ENCODE results near the gene CSPG4.
"Not testable (repeated sequence)": the region's sequence is repeated elsewhere in the genome, so short reads cannot be mapped to it uniquely, and the experiment has no call there.

Gene CSPG4

DNA sequence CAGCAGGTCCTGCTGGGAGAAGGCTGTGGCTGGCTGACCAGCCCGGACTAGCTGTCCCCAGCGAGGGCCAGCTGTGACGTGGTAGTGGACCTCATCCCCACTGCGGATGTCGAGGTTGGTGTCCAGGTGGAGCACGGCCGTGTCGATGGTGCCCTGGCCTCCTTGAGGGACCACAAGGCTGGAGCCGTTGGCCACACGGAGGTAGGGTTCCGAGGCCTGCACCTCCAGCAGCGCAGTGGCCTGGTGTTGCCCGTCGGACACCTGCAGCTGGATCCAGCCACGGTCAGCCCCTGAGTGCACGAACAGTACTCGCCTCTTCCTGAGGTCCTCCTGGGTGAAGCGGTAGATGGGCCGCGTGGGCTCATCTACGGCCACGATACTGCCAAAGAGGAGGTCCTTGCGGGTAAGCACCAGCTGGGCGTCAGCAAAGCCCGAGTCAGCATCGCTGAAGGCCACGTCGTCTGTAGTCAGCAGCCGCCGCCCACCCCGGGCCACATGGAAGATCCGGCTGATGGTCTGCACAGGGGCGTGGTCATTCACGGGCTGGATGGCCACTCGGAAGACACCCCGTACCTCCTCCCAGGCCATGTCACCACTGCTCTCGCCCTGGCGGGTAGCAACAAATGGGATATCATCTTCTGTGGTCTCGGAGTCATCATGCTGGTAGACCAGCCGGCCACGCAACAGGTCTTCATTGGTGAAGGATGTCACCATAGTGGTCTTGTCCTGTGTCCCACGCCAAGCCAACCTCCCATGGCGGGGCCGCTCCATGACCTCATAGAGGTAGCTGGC is 25.0 kb downstream of the CSPG4 start:
- DNase-seq: no peak

DNA sequence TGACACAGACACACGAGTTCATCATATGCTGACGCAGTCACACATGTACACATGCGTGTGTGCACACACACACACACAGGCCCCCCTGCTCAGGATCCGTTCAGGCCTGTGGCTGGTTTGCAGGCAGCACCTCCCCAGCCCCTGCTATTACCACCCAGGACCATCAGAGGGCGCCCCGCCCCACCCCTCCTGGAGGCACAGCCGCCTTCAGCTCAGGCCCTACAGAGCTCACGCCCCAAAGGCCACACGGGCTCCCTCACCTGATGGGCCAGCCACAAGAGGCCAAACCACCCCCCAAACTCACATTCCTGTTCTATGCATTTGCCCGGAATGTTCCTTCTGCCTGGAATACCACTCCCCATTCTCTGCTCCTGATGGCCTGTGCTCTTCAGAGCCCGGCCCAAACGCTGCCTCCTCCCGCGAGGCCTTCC is 26.4 kb downstream of the CSPG4 start:
- peak; percentile 37 to 59 (median 52) for DNase-seq

DNA sequence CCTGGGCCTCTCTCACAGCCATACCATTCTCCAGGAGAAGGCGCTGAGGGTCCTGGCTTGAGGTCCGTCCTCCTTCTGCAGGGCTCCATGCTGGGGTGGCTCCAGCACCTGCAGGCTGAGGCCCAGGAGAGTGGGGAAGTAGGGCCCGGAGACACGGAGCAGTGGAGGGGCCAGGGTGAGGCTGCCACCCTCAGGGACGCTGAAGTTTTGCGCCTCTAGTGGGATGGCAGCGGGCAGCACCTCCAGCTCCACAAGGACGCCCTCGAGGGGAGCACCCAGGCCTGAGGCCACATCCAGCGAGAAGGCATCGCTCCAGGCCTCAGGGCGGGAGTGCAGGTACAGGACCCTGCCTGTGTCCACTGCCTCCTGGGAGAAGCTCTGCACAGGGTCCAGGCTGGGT is 27.5 kb downstream of the CSPG4 start:
- DNase-seq: no peak

DNA sequence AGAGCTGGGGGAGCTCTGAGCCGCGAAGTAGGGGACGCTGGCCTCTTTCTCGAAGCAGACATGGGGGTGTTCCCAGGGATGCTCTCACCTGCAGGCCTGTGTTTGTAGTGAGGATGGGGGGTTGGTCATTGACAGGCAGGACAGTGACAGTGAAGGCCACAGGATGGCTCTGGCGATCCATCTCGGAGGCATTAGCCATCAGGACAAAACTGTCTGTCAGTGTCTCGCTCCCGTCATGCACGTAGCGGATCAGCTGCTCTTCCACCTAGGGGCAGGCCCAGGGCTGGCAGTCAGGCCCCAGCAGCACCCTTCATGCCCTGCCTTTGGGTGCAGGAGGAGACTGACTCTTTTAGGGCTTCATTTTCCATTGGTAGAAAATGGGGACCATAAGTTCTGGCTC is 28.0 kb downstream of the CSPG4 start:
- DNase-seq: no peak

DNA sequence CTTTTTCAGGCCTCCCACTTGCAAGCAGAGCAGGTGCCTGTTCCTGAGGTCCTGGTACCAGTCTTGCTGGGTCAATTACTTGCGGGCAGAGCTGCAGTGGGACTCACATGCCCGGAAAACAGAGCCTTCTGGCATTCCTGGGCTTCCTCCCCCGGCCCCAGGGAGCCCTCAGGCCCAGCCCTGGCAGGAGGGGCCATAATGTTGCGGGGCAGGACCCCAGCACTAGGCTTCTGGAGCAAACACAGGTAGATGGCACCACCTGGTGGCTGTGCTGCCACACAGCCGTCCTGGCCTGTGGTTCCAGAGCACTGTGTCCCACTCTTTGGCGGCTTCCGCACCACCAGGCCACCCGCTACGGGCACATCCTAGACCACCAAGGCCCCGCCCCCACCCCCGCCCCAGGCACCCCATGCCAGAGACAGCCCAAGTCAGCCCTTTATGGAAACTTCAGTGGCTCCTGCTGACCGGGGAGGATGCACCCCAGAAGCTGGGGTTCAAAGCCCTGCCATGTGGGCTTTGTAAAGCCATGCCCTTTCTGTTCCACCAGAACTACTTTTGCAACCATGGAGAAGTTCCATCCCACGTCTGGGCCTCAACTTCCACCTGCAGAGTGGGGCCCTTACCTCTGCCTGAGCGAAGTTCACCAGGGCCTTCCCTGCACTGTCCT is 28.9 kb downstream of the CSPG4 start:
- peak; percentile 33 to 45 (median 41) for DNase-seq

DNA sequence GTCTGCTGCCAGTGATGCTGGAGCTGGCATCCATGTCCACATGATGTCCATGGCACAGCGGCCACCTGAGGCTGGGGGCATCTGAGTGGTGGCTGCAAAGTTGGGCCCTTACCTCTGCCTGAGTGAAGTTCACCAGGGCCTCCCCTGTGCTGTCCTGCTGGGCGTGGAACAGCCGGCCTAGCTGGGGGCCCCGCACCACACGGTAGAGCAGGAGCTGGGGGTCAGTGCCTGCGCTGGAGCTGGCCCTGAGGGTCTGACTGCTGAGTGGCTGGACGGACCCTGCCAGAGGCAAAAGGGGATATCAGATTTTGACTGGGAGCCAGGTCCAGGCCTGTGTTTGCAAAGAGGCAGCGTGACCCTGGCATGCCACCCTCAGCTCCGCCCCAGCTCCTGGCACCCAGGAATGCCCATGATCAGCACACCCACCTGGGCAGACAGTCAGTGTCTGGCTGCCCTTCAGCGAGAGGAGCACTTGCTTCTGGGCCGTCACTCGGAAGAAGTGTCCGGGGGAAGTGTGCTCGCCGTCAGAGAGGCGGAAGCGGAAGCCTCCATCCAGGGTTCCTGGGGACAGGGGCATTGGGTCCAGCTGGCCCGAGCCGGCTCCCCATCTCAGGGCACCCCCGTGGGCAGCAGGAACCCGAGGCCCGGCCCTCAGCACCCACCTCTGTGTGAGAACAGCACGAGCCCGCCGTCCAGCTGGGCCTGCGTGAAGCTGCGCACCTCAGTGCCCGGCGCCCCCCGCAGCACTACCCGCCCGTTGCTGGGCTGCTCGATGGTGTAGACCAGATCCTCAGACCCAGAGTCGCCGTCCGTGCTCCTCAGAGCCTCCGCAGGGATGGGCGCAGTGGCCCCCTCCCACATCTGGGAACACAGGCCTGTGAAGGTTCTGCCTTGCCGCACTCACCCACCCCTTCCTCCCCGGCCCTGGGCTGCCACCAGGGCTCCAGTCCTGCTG is 30.2 kb downstream of the CSPG4 start:
- no peak for DNase-seq

DNA sequence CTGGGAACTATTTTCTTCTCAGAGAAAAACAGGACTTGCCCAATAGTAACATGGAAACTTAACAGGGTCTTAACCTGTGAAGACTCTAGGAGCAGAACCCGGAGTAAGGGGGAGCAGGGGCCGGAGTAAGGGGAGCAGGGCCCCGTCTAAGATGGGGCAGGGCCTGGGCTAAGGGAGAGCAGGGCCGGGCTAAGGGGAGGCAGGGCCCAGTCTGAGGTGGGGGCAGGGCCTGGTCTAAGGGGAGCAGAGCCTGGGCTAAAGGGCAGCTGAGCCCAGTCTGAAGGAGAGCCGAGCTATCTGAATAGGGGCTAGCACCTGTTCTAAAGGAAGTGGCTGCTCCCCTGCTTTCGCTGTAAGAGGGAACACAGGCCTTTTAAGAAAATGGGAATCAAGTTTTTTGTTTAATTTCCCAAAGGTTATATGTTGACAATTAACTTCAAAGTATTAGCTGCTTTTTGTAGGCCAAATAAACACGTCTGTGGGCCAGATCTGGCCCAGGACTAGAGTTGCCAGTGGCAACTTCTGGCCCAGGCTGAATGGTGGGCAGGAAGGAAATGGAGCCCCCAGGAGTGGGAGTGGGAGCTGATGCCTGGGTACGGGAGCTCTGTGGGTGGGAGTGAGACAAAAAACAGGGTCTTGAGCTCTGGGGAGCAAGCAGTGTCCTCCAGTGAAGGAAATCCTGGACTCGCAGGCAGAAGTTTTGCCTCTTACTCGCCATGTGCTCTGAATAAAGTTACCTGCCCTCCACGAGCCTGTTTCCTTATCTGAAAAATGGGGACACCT is 32.5 kb downstream of the CSPG4 start:
- DNase-seq: no peak

DNA sequence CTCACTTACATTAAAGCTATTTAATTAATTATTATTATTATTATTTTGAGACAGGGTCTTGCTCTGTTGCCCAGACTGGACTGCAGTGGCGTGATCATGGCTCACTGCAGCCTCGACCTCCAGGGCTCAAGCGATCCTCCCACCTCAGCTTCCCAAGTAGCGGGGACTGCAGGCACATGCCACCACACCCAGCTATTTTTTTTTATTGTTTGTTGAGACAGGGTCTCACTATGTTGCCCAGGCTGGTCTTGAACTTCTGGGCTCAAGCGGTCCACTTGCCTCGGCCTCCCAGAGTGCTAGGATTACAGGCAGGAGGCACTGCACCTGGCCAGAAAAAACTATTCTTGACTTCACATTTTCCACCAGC is 34.3 kb downstream of the CSPG4 start:
- not testable (repeated sequence) for DNase-seq

DNA sequence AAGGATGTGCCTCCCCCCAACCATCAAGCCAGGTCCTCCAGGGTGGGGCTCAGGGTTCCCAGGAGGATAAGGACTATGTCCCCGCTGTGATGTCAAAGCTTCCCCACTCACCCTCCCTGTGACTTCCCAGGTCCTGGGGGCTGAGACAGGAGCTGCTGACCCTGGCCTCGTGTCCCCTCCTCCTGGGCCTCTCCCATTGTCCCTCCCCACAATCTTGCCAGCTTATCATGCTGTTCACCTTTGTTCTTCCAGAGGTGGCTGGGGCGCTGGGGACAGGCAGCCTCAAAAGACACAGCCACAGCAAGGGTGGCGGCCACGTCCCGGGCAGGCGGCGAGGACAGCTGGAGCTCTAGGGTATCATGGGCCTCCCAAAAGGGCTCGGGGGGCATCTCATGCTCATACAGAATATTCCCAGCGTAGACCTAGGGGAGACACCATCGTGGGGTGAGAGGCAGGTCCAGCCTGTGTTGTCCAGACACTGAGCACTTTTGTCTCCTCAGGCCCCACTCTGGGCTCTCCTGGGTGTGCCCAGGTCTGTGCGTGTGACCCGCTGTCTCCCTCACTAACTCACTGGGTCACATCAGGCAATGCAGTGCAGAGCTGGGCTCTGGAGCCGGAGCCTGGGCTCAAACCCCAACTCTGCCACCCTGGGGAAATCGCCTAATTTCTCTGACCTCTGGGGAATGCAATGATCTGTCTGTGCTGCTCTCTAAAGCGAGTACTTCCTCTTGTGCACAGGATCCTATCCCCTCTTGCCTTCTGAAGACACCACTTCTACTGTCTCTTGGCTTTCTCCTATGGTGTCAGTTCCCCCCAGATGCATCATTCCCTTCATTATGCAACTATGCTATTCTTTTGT is 35.0 kb downstream of the CSPG4 start:
- no peak for DNase-seq

DNA sequence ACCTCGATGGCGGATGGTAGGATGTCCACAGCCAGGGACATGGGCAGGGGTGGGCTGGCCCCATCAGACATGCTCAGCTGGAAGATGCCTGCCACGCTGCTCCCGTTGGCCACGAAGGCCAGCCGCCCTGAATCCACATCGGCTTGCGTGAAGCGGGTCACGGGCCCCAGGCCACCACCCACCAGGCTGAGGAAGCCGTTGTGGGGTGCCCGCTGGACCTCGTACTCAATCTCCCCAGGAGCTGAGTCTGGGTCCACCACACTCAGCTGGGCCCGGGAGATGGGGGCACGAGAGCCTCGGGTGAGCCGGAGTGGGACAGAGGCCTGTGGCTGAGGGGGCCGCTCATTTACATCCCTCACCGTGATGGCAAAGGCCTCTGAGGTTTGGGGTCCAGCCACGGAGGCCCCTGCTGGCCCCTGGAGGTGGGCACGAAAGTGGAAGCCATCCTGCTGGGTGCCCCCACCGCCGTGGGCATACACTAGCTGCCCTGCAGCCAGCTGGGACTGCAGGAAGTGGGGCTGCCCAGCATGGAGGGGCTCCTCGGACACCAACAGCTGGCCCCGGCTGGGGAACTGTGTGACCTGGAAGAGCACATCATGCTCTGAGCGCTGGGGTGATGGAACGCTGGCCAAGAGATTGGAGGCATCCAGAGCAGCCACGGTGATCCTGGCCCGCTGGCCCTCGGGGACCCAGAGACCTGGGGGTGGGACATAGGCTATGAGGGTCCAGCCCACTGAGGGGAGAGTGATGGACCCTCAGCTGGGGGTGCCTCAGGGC is 35.8 kb downstream of the CSPG4 start:
- DNase-seq: no peak

DNA sequence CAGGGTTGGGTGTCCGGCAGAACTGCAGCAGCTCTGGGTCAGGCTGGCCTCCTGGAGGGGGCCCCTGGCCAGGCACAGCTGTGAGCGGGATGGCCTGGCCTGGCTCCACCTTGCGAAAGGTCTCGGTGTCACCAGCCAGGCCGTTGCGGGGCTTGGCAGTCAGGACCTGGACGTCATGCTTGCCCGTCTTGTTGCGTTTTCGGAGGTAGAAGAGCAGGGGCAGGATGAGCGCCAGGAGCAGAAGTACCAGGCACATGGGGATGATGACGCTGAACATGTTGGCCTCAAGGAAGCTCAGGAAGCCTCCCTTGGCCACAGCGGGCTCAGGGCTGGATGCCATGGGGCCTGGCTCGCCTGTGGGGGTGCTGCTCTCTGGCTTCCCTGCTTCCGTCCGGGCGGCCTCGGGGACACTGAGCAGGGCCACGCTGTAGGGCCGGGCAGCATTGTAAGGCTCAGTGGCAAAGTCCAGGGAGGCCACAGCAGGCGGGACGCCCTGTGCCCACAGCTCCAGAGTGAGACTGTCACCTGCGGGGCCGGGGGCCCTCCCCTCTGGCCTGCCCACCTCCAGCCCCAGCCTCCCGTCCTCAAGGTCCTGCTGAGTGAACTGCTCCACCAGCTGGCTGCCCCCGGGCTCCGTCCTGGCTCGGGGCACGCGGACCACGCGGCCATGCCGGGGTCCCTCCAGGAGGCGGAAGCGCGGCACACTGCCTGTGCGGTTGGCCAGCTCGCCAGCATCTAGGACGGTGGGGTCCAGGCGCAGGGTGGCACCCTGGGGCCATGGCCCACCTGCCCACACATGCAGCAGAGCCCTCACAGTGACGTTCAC is 36.9 kb downstream of the CSPG4 start:
- no peak for DNase-seq

DNA sequence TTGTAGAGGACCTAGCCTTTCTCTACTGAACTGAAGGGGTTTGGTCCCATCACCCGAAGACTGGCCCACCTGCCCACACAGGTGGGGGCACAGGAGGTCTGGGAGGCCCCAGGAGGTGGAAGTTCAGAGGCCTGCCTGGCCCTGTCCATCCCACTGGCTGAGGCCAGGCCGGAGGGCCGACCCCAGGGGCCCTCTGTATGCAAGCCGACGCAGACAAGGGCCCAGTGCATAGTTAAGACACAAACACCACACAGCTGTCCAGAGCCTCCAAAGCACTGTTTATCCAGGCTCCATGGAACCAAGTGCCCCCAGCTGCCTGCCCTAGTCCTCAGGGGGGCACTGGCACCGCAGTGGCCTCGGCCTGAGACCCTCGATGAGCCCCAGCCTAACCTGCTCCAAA is 38.3 kb downstream of the CSPG4 start:
- DNase-seq: no peak

DNA sequence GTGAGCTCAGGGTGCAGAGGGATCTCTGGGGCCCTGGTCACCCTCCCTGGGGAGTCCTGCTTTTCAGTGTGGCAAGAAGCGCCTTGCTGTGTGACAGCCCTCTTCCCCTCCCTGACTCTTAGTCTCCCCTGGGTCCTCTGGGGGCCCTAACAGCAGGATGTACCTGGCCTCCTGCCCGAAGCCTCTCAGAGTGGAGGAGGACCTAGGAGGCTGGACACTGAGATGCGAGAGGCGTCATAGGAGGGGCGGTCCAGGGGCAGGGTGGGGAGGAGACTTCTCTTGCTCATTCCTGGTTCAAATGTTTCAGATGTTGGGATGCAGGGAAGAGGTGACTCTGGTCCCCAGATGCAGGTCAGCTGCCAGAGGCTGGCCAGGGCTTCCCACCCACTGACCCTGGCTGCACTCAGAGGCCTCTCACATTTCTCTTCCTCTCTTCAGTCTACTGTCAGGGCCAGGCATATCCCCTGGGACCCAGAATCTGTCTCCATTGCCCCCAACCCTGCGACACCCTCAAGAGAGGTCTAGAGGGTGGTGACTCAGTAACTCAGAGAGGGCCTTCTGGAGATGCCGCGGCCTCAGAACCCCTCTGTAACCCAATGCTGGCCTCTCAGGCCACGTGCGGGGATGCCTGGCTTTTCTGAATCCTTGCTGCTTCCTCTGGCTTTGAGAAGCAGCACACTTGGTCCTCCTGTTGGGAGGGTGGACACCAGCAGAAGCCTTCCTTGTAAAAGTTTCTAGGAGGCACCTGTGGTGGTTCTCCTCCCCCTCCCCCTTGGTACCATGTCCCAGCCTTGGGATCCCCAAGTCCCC is 39.0 kb downstream of the CSPG4 start:
- DNase-seq: no peak

DNA sequence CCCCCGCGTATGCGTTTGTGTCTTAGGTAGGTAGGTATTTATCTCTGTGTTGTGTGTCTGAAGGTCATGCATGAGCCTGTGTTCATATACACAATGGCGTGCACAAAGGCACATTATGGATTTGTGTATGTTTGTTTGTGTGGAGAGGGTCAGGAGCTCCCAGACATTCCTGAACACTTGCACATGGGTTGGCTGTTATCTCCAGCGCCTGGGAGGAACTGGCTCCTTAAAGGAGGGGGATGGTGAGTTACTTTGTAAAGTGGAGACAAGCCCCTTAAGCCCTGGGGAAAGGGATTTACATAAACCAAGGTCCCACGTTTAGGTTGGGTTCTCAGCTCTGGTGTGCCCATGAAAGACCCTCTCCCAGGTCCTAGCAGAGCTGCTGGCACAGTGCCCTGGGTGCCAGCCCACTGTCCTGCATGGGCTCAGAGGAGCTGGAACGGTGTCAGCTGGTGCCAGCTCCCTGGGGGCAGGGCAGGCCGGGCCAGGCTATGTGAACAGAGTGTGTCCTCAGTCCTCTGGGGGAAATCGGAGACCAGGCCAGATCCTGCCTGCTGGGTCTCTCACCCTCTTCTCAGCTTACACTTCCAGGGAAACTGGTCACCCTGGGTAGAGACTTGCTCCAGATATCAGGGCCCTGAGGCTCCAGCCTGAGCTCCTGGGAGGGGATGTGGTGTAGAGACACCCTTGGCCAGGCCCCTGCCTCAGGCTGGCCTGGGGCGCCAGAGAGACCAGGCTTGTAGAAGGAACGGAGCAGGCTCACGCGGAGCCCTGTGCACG is 39.8 kb downstream of the CSPG4 start:
- no peak for DNase-seq

DNA sequence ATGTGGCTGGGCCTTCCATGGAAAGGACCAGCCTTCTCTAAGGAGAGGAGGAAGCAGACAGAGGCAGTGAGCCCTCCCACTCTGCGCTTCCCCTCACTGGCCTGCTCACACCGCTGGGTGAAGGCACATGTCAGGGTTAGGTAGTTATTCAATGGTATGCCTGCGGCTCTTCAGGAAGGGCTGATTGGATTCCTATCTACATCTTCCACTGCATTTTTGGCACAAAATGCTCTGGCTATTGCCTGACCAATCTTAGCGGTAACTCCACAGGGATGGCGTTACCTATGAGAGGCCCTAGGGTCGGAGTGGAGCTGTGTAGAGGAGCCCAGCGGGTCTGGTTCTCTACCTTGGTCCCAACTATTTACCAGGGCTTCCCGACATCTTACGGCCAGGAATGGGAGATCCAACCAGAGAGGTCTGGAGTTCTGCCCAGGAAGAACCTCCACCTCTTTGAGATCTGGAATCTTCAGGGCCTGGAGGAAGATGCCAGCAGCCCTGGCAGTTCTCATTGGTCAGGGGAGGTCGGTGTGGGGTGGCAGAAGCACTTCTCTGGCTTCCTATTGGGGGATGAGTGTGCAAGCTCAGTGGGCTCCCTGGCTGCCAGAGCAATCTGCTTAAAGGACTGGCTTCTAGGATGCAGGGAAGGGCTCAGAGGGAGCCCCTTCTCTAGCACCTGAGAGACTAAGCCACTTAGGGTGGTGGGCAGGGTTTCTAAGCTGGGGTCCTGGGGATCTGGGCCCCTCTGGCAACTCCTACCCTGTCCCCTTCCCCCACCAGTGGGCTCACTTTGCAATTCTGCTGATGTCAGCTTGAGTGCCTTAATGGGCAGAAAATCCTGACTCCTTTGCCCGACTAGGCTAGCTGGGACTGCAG is 40.7 kb downstream of the CSPG4 start:
- DNase-seq: no peak

DNA sequence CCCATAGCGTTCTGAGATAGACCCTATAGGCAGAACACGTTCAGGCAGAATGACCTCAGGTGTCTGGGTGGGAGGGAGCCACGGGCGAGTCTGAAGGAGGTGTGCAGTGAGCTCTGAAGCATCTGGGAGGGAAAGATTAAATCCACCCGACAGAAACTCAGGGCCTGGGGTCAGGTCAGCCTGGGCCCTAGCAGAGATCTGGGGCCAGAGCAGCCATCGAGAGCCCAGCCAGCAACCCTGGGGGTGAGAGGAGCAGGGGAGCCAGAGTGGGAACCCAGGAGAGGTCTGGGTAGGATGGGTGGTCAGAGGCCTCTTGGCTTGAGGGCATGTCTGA is 42.8 kb downstream of the CSPG4 start:
- no peak for DNase-seq

DNA sequence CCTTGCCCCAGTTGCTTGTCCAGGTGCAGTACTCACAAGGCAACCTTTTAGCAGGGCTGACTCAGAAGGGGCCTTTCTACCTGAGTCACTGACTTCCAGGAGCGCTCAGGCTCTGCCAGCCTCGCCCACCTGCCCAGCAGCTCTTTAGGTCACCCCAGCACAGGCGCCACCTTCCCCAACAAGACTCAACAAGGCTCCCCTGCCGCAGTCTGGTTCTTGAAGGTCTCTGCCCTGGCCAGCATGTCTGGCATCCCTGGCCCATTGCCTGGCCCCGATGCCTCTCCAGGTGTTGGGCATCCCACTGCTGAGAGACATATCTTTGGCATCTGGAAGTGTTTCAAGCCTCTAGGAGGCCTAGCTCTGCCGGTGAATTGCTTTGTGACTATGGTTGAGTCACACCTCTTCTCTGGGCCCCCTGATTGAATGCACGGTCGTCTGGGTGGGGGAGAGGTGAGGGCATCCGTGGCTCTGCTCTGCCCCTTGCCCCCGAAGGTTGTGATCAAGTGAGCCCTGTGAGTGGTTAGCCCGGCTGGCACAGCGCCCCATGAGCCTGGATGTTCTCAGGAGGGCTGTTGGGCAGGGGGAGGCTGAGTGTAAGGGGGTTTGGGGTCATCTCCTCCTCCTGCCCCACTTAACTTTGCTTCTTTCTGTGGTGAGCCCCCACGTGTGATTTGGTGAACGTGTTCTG is 43.3 kb downstream of the CSPG4 start:
- DNase-seq: no peak

All from activated CD4-positive, CD25-positive, alpha-beta regulatory T cell (primary cell).